D721Med (cell line): ENCODE measurements around the gene TMF1.
A peak's percentile ranks its signal among the peaks of the same experiment; 100 is the strongest.

ENCODE experiments used
- DNase-seq: peaks from one replicate; pipeline ENCODE4 v3.0.0; 2011; ENCODE audit warnings: low spot score; ENCODE audit not compliant: insufficient read length
- FAIRE-seq: peaks from 2 replicates; lab custom pipeline; 2011; peaks lifted over from hg19 to GRCh38; lab: Jason Lieb, UNC
- TF ChIP-seq, protein P1 (sequence below): IDR thresholded peaks from 2 replicates; pipeline ENCODE4 v1.5.1; 2012; ENCODE audit warnings: mild to moderate bottlenecking, control low read depth; ENCODE audit not compliant: insufficient read depth; ENCODE audit errors: missing control alignments

The TMF1 gene

DNA sequence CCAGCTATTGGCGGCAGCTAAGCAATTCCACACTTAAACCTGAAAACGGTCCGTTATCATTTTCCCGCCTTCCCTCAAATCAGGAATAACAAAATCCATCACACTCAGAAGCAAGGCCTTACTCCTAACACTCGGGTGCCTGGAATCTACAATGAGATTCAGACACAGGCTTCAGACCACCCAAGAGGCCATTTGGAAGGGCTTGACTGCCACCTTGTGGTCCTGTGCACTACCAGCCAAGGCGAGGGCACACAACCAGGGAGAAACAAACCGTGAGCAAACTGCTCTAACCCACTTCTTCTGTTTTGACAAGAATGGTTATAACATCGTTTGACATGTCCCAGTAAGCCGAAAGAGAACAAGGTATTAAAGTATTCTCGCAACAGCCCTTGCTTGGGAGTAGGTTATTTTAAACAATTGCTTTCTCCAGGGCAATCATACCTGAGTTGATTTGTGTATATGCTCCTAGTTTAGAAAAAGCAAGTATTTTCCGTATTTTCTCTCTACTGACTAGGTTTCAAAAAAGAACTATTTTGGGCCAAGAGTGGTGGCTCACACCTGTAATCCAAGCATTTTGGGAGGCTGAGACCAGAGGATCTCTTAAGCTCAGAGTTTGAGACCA is 79.7 kb downstream of the TMF1 start:
- peak; percentile 64 for FAIRE-seq
- DNase-seq: no peak

More for the DNA sequence above, 79.7 kb downstream of the TMF1 start:
- TF ChIP-seq, protein P1, sequence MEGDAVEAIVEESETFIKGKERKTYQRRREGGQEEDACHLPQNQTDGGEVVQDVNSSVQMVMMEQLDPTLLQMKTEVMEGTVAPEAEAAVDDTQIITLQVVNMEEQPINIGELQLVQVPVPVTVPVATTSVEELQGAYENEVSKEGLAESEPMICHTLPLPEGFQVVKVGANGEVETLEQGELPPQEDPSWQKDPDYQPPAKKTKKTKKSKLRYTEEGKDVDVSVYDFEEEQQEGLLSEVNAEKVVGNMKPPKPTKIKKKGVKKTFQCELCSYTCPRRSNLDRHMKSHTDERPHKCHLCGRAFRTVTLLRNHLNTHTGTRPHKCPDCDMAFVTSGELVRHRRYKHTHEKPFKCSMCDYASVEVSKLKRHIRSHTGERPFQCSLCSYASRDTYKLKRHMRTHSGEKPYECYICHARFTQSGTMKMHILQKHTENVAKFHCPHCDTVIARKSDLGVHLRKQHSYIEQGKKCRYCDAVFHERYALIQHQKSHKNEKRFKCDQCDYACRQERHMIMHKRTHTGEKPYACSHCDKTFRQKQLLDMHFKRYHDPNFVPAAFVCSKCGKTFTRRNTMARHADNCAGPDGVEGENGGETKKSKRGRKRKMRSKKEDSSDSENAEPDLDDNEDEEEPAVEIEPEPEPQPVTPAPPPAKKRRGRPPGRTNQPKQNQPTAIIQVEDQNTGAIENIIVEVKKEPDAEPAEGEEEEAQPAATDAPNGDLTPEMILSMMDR: peak; percentile 96
